HUES48 (cell line): Measurements from ENCODE around the gene SRSF11.

Experiments used
- H3K27ac ChIP-seq: one replicate; pipeline ENCODE4 v1.7.0; 2013; ENCODE audit warnings: low read depth, low read length, inconsistent platforms
- H3K27me3 ChIP-seq: 2 replicates; pipeline ENCODE4 v1.6.1; 2013; ENCODE audit warnings: mild to moderate bottlenecking, low read length; ENCODE audit not compliant: control insufficient read depth, insufficient read depth
- H3K36me3 ChIP-seq: 2 replicates; pipeline ENCODE4 v1.6.1; 2013; ENCODE audit warnings: low read length; ENCODE audit not compliant: control insufficient read depth, insufficient read depth
- H3K4me1 ChIP-seq: 2 replicates; pipeline ENCODE4 v1.6.1; 2013; ENCODE audit warnings: mild to moderate bottlenecking, low read length; ENCODE audit not compliant: control insufficient read depth, insufficient read depth
- H3K4me3 ChIP-seq: 2 replicates; pipeline ENCODE4 v1.5.1; 2013; ENCODE audit warnings: mild to moderate bottlenecking, low read depth, low read length
- H3K9ac ChIP-seq: 2 replicates; pipeline ENCODE4 v1.6.1; 2013; ENCODE audit warnings: mild to moderate bottlenecking, low read depth, low read length, moderate library complexity
- H3K9me3 ChIP-seq: 2 replicates; pipeline ENCODE4 v1.6.1; 2013; ENCODE audit warnings: low read length; ENCODE audit not compliant: control insufficient read depth, insufficient read depth

The SRSF11 gene

GRCh38 chr1:70256664-70257063, 35.5 kb downstream of the SRSF11 start:
- Histone ChIP-seq H3K4me3 (no peak overlapping the region), H3K36me3 (peaks cover 13% of the 10 kb centered on the region), H3K9ac (no peak overlapping the region), H3K27ac (no peak overlapping the region), H3K4me1 (no peaks in the 10 kb centered on the region), H3K27me3 (no peaks in the 10 kb centered on the region), H3K9me3 (no peaks in the 10 kb centered on the region)

DNA sequence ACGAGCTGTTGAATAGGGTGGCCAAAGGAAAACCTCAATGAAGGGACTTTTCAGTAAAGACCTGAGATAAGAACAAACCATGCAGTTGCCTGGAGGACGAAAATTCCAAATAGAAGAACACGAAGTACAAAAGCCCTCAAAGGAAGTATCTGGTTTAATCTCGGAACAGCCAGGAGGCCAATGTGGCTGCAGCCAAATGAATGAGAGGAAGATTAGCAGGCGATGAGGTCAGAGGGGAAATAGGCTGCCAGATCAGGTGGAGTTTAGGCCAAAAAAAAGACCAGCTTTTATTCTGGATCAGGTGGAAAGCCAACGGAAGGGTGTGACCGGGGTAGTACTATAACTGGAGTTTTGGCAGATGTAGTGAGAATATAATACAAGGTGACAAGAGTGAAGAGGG, 43.7 kb downstream of the SRSF11 start:
- Histone ChIP-seq H3K9me3 (no peaks in the 10 kb centered on the region), H3K27ac (no peak overlapping the region), H3K4me1 (no peaks in the 10 kb centered on the region), H3K9ac (no peak overlapping the region), H3K36me3 (peaks cover 21% of the 10 kb centered on the region), H3K27me3 (no peaks in the 10 kb centered on the region), H3K4me3 (no peak overlapping the region)

DNA sequence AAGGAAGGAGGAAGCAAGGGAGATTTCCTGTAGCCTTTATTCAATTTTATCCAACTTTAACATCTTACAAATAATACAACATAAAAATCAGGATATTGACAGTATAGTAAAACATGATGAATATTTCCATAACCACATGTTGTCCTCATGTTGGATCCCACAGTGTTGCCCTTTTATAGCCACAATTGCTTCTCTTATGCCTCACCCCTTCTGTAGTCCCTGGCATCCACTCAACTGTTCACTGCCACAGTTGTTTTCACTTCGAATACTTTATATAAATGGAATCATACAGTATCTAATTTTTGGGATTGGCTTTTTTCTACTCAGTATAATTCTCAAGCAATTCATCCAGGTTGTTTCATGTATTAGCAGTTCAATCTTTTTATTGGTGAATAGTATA, 44.8 kb downstream of the SRSF11 start:
- Histone ChIP-seq H3K36me3 (peaks cover 25% of the 10 kb centered on the region), H3K9ac (no peak overlapping the region), H3K9me3 (no peaks in the 10 kb centered on the region)

GRCh38 chr1:70277875-70278274, 56.7 kb downstream of the SRSF11 start:
- Histone ChIP-seq H3K4me1 (no peaks in the 10 kb centered on the region), H3K4me3 (no peak overlapping the region), H3K36me3 (peaks cover 35% of the 10 kb centered on the region), H3K27me3 (no peaks in the 10 kb centered on the region), H3K9me3 (no peaks in the 10 kb centered on the region), H3K27ac (no peak overlapping the region), H3K9ac (no peak overlapping the region)

More for the DNA sequence above, 44.8 kb downstream of the SRSF11 start:
- Histone ChIP-seq H3K27me3 (no peaks in the 10 kb centered on the region), H3K4me3 (no peak overlapping the region), H3K27ac (no peak overlapping the region), H3K4me1 (no peaks in the 10 kb centered on the region)

DNA sequence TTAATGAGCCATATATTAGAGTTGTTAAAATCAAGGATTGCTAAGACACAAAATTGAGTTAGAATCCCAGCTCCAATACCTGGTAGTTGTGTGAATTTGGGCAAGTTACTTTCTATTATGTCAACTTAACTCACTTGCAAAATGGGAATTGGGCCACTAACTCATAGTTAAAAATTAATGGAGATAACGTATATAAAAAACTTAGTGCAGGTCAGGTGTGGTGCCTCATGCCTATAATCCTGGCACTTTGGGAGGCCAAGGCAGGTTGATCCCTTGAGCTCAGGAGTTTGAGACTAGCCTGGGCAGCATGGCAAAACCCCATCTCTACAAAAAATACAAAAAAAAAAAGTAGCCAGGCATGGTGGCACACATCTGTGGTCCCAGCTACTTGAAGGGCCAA, 57.5 kb downstream of the SRSF11 start:
- no peaks in the 10 kb centered on the region for H3K4me1 ChIP-seq
- H3K36me3 ChIP-seq: peaks cover 30% of the 10 kb centered on the region
- H3K9ac ChIP-seq: no peak overlapping the region
- no peaks in the 10 kb centered on the region for H3K9me3 ChIP-seq
- H3K4me3 ChIP-seq: no peak overlapping the region
- no peak overlapping the region for H3K27ac ChIP-seq
- H3K27me3 ChIP-seq: no peaks in the 10 kb centered on the region

- Histone ChIP-seq H3K36me3 (peaks cover 17% of the 10 kb centered on the region; the same call in 1 of the 2 replicates), H3K9me3 (no peaks in the 10 kb centered on the region), H3K4me1 (no peaks in the 10 kb centered on the region), H3K27ac (no peak overlapping the region), H3K4me3 (no peak overlapping the region), H3K27me3 (no peaks in the 10 kb centered on the region), H3K9ac (no peak overlapping the region)
Observed at GRCh38 chr1:70284366-70284765, 63.2 kb downstream of the SRSF11 start.

GRCh38 chr1:70286453-70286852, 65.3 kb downstream of the SRSF11 start:
- no peaks in the 10 kb centered on the region for H3K9me3 ChIP-seq
- no peaks in the 10 kb centered on the region for H3K27me3 ChIP-seq
- no peak overlapping the region for H3K9ac ChIP-seq
- no peaks in the 10 kb centered on the region for H3K4me1 ChIP-seq
- H3K4me3 ChIP-seq: no peak overlapping the region
- no peak overlapping the region for H3K27ac ChIP-seq
- peaks cover 30% of the 10 kb centered on the region for H3K36me3 ChIP-seq

DNA sequence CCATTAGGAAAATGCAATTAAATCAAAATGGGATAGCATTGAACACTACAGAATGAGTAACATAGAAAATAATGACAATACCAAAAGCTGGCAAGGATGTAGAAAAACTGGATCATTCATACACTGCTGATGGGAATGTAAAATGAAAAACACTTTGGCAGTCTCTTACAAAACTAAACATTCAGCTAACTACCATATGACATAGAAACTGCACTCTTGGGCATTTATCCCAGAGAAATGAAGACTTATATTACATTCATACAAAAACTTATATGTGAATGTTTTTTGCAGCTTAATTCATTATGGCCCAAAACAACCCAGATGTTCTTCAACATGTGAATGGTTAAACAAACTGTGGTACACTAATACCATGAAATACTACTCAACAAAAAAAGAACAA, 67.0 kb downstream of the SRSF11 start:
- H3K9ac ChIP-seq: no peak overlapping the region
- peaks cover 45% of the 10 kb centered on the region for H3K36me3 ChIP-seq
- H3K4me3 ChIP-seq: no peak overlapping the region
- no peaks in the 10 kb centered on the region for H3K9me3 ChIP-seq
- no peaks in the 10 kb centered on the region for H3K4me1 ChIP-seq
- no peaks in the 10 kb centered on the region for H3K27me3 ChIP-seq
- no peak overlapping the region for H3K27ac ChIP-seq

GRCh38 chr1:70290218-70290617, 69.0 kb downstream of the SRSF11 start:
- no peak overlapping the region for H3K9ac ChIP-seq
- peaks cover 57% of the 10 kb centered on the region for H3K36me3 ChIP-seq
- H3K4me3 ChIP-seq: no peak overlapping the region
- no peak overlapping the region for H3K27ac ChIP-seq
- no peaks in the 10 kb centered on the region for H3K4me1 ChIP-seq
- H3K9me3 ChIP-seq: no peaks in the 10 kb centered on the region
- no peaks in the 10 kb centered on the region for H3K27me3 ChIP-seq

GRCh38 chr1:70293186-70293843, 72.1 kb downstream of the SRSF11 start:
- no peak overlapping the region for H3K4me3 ChIP-seq
- H3K36me3 ChIP-seq: peaks cover 67% of the 10 kb centered on the region

GRCh38 chr1:70295749-70296148, 74.6 kb downstream of the SRSF11 start:
- H3K9ac ChIP-seq: no peak overlapping the region
- H3K27ac ChIP-seq: no peak overlapping the region
- H3K4me1 ChIP-seq: no peaks in the 10 kb centered on the region
- H3K27me3 ChIP-seq: no peaks in the 10 kb centered on the region
- H3K9me3 ChIP-seq: no peaks in the 10 kb centered on the region
- H3K36me3 ChIP-seq: peaks cover 76% of the 10 kb centered on the region
- H3K4me3 ChIP-seq: no peak overlapping the region

More at GRCh38 chr1:70293186-70293843, 72.1 kb downstream of the SRSF11 start:
- no peaks in the 10 kb centered on the region for H3K9me3 ChIP-seq
- no peak overlapping the region for H3K9ac ChIP-seq
- H3K27ac ChIP-seq: no peak overlapping the region
- H3K4me1 ChIP-seq: no peaks in the 10 kb centered on the region
- no peaks in the 10 kb centered on the region for H3K27me3 ChIP-seq
